Upper lobe of left lung (tissue), 6 donors: ENCODE measurements around the gene PLEKHM2. TPM values are rescaled to one million over a fixed set of nuclear protein-coding genes. Genes with fewer than 3 reads are reported as not detected.

Source experiments
- ATAC-seq, 2 donors: fragments of 200-7000 bp; cut with Tn5 transposase; one replicate each; pipeline ENCODE4 v1.9.1; 2022; ENCODE audit warnings: mild to moderate bottlenecking in 2 of 2, moderate library complexity in 2 of 2; ENCODE audit not compliant: low FRiP score in 2 of 2
- DNase-seq, 2 donors: peaks; one replicate each; pipeline ENCODE4 v3.0.0-alpha.2; 2019 to 2020
- H3K27ac ChIP-seq, 4 donors: fragments of 200-600 bp; sonication (generic); one replicate each; pipeline ENCODE4 v1.5.1; 2016 to 2019
- H3K27me3 ChIP-seq, 4 donors: fragments of 200-600 bp; sonication (generic); one replicate each; pipeline ENCODE4 v1.5.1; 2017 to 2019
- H3K36me3 ChIP-seq, 4 donors: fragments of 200-600 bp; sonication (generic); one replicate each; pipeline ENCODE4 v1.5.1; 2016 to 2019
- H3K4me1 ChIP-seq, 4 donors: fragments of 200-600 bp; sonication (generic); one replicate each; pipeline ENCODE4 v1.5.1; 2018 to 2019
- H3K4me3 ChIP-seq, 4 donors: fragments of 200-600 bp; sonication (generic); one replicate each; pipeline ENCODE4 v1.5.1; 2017 to 2019; ENCODE audit warnings: mild to moderate bottlenecking in 2 of 4, moderate library complexity in 1 of 4
- H3K9me3 ChIP-seq, 4 donors: fragments of 200-600 bp; sonication (generic); one replicate each; pipeline ENCODE4 v1.5.1; 2018 to 2019
- EP300 ChIP-seq, 4 donors: sonication (generic); formaldehyde crosslinking; IDR thresholded peaks; one replicate each; pipeline ENCODE4 v1.5.1; 2017; ENCODE audit warnings: antibody characterized with exemption in 4 of 4, control low read depth in 2 of 4
- POLR2A ChIP-seq, 4 donors: fragments of 450-650 bp; IDR thresholded peaks; one replicate each; pipeline ENCODE4 v1.5.1; 2016 to 2017; ENCODE audit warnings: antibody characterized with exemption in 4 of 4, mild to moderate bottlenecking in 2 of 4
- POLR2AphosphoS5 ChIP-seq, 2 donors: sonication (generic); formaldehyde crosslinking; IDR thresholded peaks; one replicate each; pipeline ENCODE4 v1.5.1; 2017; ENCODE audit warnings: antibody characterized with exemption in 2 of 2
- WGBS, 2 donors: methylation state at CpG; one replicate each; pipeline ENCODE4 v1.1.5; 2017 to 2018; 5-methylcytosine and 5-hydroxymethylcytosine counted together
- total RNA-seq, 6 donors: library from RNA; depleted of rRNA in 4 of 6; stranded (reverse); fragments of >200 nt in 4 of 6; gene quantifications; one replicate each; pipeline versions ENCODE4 v1.1.0 to v1.2.1, GENCODE V29; 2016 to 2021
- TF ChIP-seq, protein P1 (sequence below), 6 experiments: fragments of 450-650 bp in 4 of 6; fragments of 200-600 bp in 2 of 6; sonication (generic) in 2 of 6; IDR thresholded peaks; one replicate each; pipeline ENCODE4 v1.5.1; 2016 to 2019; ENCODE audit warnings: antibody characterized with exemption in 6 of 6
- donor health status: DM: no; HTN: no; CAD: no; lungs with moderate emphysema.
- donor health status: DM: no; HTN: yes; CAD: no; lungs with severe emphysema.

The PLEKHM2 gene
- total RNA-seq, 6 donors from 2014 or later = 50.3 to 120 (median 83.3) TPM

DNA sequence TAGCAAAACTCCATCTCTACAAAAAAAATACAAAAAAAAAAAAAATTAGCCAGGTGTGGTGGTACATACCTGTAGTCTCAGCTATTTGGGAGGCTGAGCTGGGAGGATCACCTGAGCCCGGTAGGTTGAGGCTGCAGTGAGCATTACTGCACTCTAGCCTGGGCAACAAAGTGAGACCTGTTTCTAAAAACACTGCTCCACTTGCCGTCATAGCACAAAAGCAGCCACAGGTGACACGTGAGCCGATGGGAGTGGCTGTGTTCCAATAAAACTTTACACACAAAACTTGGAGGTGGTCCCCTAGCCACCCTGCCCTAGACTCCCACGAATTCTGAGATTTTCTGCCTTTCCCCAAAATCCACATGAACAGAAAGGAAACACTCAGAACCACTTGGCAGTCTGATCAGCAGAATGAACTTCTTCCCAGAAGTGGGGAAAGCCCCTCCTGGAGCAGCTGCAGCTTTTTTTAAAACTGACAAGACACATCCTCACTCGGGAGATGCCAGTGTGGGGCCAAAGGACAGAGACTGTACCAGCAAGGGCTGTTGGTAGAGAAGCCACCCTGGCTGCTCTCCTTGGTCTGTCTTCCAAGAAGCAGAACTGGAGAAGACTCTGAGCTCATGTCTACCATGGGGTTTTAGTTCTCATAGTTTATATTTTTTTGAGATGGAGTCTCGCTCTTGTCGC, 23.3 kb downstream of the PLEKHM2 start:
- WGBS, 2 donors = 65 to 79% methylated on average over 8 of the region's 8 CpGs
- no peaks in the 10 kb centered on the region for H3K36me3 ChIP-seq
- TF ChIP-seq EP300 (IDR thresholded peaks at IDR 0.05) (no peak), POLR2A (IDR thresholded peaks at IDR 0.05) (no peak), POLR2AphosphoS5 (IDR thresholded peaks at IDR 0.05) (no peak)
- TF ChIP-seq, protein P1, sequence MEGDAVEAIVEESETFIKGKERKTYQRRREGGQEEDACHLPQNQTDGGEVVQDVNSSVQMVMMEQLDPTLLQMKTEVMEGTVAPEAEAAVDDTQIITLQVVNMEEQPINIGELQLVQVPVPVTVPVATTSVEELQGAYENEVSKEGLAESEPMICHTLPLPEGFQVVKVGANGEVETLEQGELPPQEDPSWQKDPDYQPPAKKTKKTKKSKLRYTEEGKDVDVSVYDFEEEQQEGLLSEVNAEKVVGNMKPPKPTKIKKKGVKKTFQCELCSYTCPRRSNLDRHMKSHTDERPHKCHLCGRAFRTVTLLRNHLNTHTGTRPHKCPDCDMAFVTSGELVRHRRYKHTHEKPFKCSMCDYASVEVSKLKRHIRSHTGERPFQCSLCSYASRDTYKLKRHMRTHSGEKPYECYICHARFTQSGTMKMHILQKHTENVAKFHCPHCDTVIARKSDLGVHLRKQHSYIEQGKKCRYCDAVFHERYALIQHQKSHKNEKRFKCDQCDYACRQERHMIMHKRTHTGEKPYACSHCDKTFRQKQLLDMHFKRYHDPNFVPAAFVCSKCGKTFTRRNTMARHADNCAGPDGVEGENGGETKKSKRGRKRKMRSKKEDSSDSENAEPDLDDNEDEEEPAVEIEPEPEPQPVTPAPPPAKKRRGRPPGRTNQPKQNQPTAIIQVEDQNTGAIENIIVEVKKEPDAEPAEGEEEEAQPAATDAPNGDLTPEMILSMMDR (IDR thresholded peaks at IDR 0.05) = no peak
- H3K27ac ChIP-seq = peak overlapping the region in 3 of 4 donors; percentile 3 to 45 (median 9)
- ATAC-seq = no peak
- no peak for DNase-seq
- H3K27me3 ChIP-seq = no peaks in the 10 kb centered on the region
- peaks cover 33 to 50% (median 46%) of the 10 kb centered on the region in 4 donors for H3K4me1 ChIP-seq
- no peaks in the 10 kb centered on the region for H3K9me3 ChIP-seq
- no peak overlapping the region for H3K4me3 ChIP-seq

DNA sequence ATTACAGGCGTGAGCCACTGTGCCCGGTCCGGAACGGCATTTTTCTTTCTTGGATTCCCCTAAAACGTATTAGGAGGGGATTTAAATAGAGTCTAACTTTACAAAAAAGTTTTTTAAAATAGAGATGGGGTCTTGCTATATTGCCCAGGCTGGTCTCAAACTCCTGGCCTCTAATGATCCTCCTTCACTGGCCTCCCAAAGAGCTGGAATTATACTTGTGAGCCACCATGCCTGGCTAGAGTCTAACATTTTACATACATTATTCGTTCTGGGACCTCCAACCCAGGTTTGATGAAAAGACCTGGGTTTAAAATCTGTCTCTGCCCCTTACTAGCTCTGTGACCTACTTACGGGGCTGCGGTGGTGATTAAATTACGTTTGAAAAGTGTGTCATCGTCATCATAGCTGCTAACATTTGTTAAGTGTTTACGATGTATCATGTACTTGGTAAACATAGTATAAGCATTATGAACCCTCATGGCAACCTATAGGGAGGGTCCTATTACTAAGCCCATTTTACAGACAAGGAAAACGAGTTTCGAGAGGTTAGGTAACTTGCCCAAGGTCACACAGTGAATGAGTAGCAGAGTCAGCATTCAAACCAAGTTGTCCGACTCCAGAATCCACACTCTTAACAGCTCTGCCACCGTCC, 24.5 kb downstream of the PLEKHM2 start:
- no peak for DNase-seq
- Histone ChIP-seq H3K4me1 (peaks cover 30 to 38% (median 35%) of the 10 kb centered on the region in 4 donors), H3K27me3 (no peaks in the 10 kb centered on the region), H3K27ac (no peak overlapping the region), H3K36me3 (no peaks in the 10 kb centered on the region), H3K4me3 (no peak overlapping the region), H3K9me3 (no peaks in the 10 kb centered on the region)
- WGBS, 2 donors = 91 to 95% methylated on average over 15 of the region's 15 CpGs
- ATAC-seq = no peak
- no peak for TF ChIP-seq POLR2A (IDR thresholded peaks at IDR 0.05)
- no peak for TF ChIP-seq POLR2AphosphoS5 (IDR thresholded peaks at IDR 0.05)
- TF ChIP-seq, protein P1 (IDR thresholded peaks at IDR 0.05) = no peak
- no peak for TF ChIP-seq EP300 (IDR thresholded peaks at IDR 0.05)

DNA sequence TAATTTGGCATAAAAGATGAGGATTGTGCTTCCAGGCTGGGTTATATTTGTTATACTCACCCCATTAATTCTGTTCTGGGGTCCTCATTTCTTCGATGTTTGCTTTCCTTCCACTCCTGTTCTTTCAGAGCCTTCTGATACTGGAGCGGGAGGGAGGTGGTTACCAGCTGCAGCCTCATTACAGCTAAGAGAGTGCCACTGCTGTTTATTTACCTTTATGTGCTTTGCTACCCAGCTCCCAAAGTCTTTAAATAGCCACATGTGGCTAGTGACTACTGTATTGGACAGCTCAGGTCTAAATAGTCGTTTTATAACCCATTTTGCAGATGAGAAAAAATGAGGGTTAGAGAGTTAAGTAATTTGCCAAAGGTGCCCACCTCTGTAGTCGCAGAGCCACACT, 25.1 kb downstream of the PLEKHM2 start:
- 87 to 88% methylated on average over 4 of the region's 4 CpGs for WGBS, 2 donors
- no peak for ATAC-seq
- H3K4me3 ChIP-seq = no peak overlapping the region
- no peaks in the 10 kb centered on the region for H3K27me3 ChIP-seq
- DNase-seq = no peak
- H3K27ac ChIP-seq = no peak overlapping the region
- H3K4me1 ChIP-seq = peaks cover 27 to 38% (median 30%) of the 10 kb centered on the region in 4 donors
- no peak for TF ChIP-seq POLR2A (IDR thresholded peaks at IDR 0.05)
- no peak for TF ChIP-seq EP300 (IDR thresholded peaks at IDR 0.05)
- TF ChIP-seq POLR2AphosphoS5 (IDR thresholded peaks at IDR 0.05) = no peak
- TF ChIP-seq, protein P1 (IDR thresholded peaks at IDR 0.05) = no peak
- no peaks in the 10 kb centered on the region for H3K9me3 ChIP-seq
- H3K36me3 ChIP-seq = no peaks in the 10 kb centered on the region

DNA sequence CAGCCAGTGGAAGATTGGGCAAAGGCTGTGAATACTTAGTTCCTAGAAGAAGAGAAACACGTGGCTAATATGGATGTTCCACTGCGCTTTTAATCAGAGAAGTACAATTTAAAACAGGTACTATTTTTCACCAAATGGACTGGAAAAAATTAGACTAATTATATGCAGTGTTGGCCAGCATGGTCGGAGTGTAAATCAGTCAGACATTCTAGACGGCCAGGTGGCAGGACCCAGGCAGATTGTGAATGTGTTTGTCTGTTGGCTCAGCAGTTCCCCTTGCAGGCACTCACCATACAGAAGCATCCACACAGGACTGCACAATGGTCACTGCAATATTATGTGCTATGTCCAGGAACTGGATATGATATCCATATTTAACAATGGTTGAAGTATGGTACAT, 28.0 kb downstream of the PLEKHM2 start:
- DNase-seq (no peak), ATAC-seq (no peak)
- TF ChIP-seq POLR2A (IDR thresholded peaks at IDR 0.05) (no peak), POLR2AphosphoS5 (IDR thresholded peaks at IDR 0.05) (no peak), EP300 (IDR thresholded peaks at IDR 0.05) (no peak)
- TF ChIP-seq, protein P1 (IDR thresholded peaks at IDR 0.05) = no peak
- Histone ChIP-seq H3K4me3 (no peak overlapping the region), H3K36me3 (peaks cover 5 to 15% (median 10%) of the 10 kb centered on the region in 4 donors), H3K4me1 (peaks cover 21 to 47% (median 29%) of the 10 kb centered on the region in 4 donors), H3K27me3 (no peaks in the 10 kb centered on the region), H3K27ac (no peak overlapping the region), H3K9me3 (no peaks in the 10 kb centered on the region)
- 72 to 93% methylated on average over 4 of the region's 4 CpGs for WGBS, 2 donors
